T-cell (primary cell): ENCODE measurements around the gene TRPC1. TPM values are rescaled to one million over a fixed set of nuclear protein-coding genes. Genes with fewer than 3 reads are reported as not detected.

Source experiments
- ATAC-seq, 4 experiments: fragments of 200-7000 bp in 3 of 4; fragments of 150-1000 bp in 1 of 4; cut with Tn5 transposase; replicated peaks in 1 of 4; 1 replicate in 3 of 4; 2 replicates in 1 of 4; pipeline ENCODE4 v1.10.0; 2021; ENCODE audit warnings: moderate library complexity in 3 of 4, mild to moderate bottlenecking in 2 of 4, moderate number of reproducible peaks in 1 of 4
- CTCF ChIA-PET, 2 donors: fragments of 300-600 bp; sonication (Branson Sonifier 250); formaldehyde crosslinking; loops; one replicate each; lab custom pipeline; 2022; ENCODE audit warnings: antibody characterized with exemption in 2 of 2; lab: Charles Lee
- POLR2A ChIA-PET, 2 donors: fragments of 300-600 bp; sonication (Branson Sonifier 250); formaldehyde crosslinking; loops; one replicate each; lab custom pipeline; 2022; ENCODE audit warnings: antibody characterized with exemption in 2 of 2; lab: Charles Lee
- DNase-seq, 35 experiments: peaks; one replicate each; pipeline versions ENCODE4 v3.0.0 to v3.0.0-alpha.2; 2013 to 2023
- H3K27ac ChIP-seq: one replicate; pipeline ENCODE4 v1.5.1; 2013; ENCODE audit warnings: low read length
- H3K27me3 ChIP-seq, 2 experiments: replicated peaks in 1 of 2; 1 replicate in 1 of 2; 2 replicates in 1 of 2; pipeline versions ENCODE4 v1.6.1 to v1.7.0; 2013; ENCODE audit warnings: low read length in 1 of 2, mixed read lengths in 1 of 2; ENCODE audit not compliant: control insufficient read depth in 2 of 2, insufficient read depth in 2 of 2; ENCODE audit errors: extremely low read depth in 1 of 2
- H3K36me3 ChIP-seq, 2 donors: 1 replicate in 1 of 2; 2 replicates in 1 of 2; pipeline versions ENCODE4 v1.6.1 to v1.7.0; 2013; ENCODE audit warnings: low read length in 1 of 2; ENCODE audit not compliant: control insufficient read depth in 2 of 2, insufficient read depth in 1 of 2; ENCODE audit errors: extremely low read depth in 1 of 2
- H3K4me1 ChIP-seq, 2 experiments: 1 replicate in 1 of 2; 2 replicates in 1 of 2; pipeline versions ENCODE4 v1.6.1 to v1.7.0; 2013; ENCODE audit warnings: low read length in 2 of 2, mixed read lengths in 1 of 2; ENCODE audit not compliant: insufficient read depth in 2 of 2, control insufficient read depth in 1 of 2; ENCODE audit errors: extremely low read depth in 1 of 2
- H3K4me3 ChIP-seq, 2 donors: 1 replicate in 1 of 2; 2 replicates in 1 of 2; pipeline versions ENCODE4 v1.5.1 to v1.7.0; 2013; ENCODE audit warnings: mild to moderate bottlenecking in 2 of 2, low read length in 1 of 2, moderate library complexity in 1 of 2; ENCODE audit not compliant: control insufficient read depth in 1 of 2; ENCODE audit errors: extremely low read depth in 1 of 2
- H3K9me3 ChIP-seq: 2 replicates; pipeline ENCODE4 v1.7.0; 2013
- H3K27ac Mint-ChIP-seq, 2 donors: one replicate each; pipeline ENCODE4 v1.8.0; 2020 to 2021; ENCODE audit warnings: mild to moderate bottlenecking in 2 of 2, mixed read lengths in 2 of 2
- H3K27me3 Mint-ChIP-seq, 2 donors: one replicate each; pipeline ENCODE4 v1.8.0; 2021 to 2022; ENCODE audit warnings: mixed read lengths in 2 of 2
- H3K36me3 Mint-ChIP-seq: one replicate; pipeline ENCODE4 v1.8.0; 2021; ENCODE audit warnings: mixed read lengths
- H3K4me1 Mint-ChIP-seq, 3 donors: one replicate each; pipeline ENCODE4 v1.8.0; 2020 to 2022; ENCODE audit warnings: mixed read lengths in 3 of 3, mild to moderate bottlenecking in 1 of 3
- H3K4me3 Mint-ChIP-seq, 3 donors: one replicate each; pipeline ENCODE4 v1.8.0; 2020 to 2022; ENCODE audit warnings: mild to moderate bottlenecking in 3 of 3, mixed read lengths in 3 of 3, moderate library complexity in 3 of 3
- H3K9me3 Mint-ChIP-seq, 3 donors: one replicate each; pipeline ENCODE4 v1.8.0; 2020 to 2022; ENCODE audit warnings: mixed read lengths in 3 of 3
- WGBS: methylation state at CpG from one replicate; pipeline ENCODE4 v1.1.5; 2013; ENCODE audit warnings: missing lambda C conversion rate; ENCODE audit not compliant: insufficient coverage; 5-methylcytosine and 5-hydroxymethylcytosine counted together
- total RNA-seq, 35 experiments: library from RNA in 6 of 35; stranded (reverse) in 6 of 35; fragments of 120-200 nt in 1 of 35; gene quantifications; one replicate each; pipeline versions ENCODE4 v1.2.1 to v1.2.4 and lab custom pipeline; 2013 to 2026

The TRPC1 gene
- total RNA-seq, 5 donors from 2014 or later (not counting 1 experiment from before 2014, with no cell fraction given): 3.9 to 7.5 (median 4.4) TPM

DNA sequence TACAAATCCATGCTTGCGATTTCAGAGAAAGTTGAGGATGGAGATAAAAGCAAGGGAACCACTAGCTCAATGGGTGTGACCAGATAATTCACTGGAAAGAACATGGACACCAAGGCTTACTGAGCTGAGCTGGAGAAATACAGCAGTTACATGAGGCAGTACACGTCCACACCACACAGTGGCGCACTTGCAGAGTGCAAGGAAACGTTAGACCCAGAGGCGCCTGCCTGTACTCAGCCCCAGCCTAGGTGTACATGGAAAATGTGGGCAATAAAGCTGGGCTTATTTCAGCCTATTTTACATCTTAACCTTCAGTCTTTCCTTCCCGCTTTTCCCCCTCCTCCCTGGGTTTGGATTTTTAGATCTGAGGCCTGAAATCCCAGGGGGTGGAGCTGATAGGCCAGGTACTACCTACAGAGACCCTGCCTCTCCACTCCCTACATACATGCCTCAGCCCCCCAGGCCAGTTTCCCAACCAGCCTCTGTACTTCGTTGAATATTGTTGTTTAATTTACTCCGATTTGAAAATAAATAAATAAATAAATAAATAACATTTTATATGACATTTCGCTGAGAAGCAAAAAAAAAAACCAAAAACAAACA lies 105.0 kb downstream of the TRPC1 start:
- no peaks in the 10 kb centered on the region for H3K36me3 Mint-ChIP-seq
- no peaks in the 10 kb centered on the region for H3K4me1 Mint-ChIP-seq
- H3K27ac ChIP-seq: no peak overlapping the region
- H3K27me3 ChIP-seq: peaks cover 0 to 4% of the 10 kb centered on the region in 2 experiments
- no peak overlapping the region for H3K4me3 Mint-ChIP-seq
- peak; percentile 62 to 73 (median 66) for ATAC-seq
- no peak overlapping the region for H3K27ac Mint-ChIP-seq
- ChIA-PET POLR2A (interaction anchor here in 1 of 2 donors (0.6 kb wide), 1 partner anchor 105 kb away, joined by 3 read pairs; the partner anchor contains the start of gene TRPC1), CTCF (interaction anchor here (0.5 to 1.7 kb wide), 5 partner anchors 8 to 1183 kb away, joined by 3 to 4 read pairs (median 3); partner anchors contain the start of gene U2SURP (in 1 of the 2))
- no peaks in the 10 kb centered on the region for H3K9me3 Mint-ChIP-seq
- H3K27me3 Mint-ChIP-seq: peaks cover 27 to 29% of the 10 kb centered on the region in 2 donors
- no peaks in the 10 kb centered on the region for H3K4me1 ChIP-seq
- 38% methylated on average over 1 of the region's 9 CpGs for WGBS
- no peaks in the 10 kb centered on the region for H3K9me3 ChIP-seq
- DNase-seq: peak in 30 of 35 experiments; percentile 9 to 63 (median 35)
- H3K4me3 ChIP-seq: no peak overlapping the region
- H3K36me3 ChIP-seq: no peaks in the 10 kb centered on the region

DNA sequence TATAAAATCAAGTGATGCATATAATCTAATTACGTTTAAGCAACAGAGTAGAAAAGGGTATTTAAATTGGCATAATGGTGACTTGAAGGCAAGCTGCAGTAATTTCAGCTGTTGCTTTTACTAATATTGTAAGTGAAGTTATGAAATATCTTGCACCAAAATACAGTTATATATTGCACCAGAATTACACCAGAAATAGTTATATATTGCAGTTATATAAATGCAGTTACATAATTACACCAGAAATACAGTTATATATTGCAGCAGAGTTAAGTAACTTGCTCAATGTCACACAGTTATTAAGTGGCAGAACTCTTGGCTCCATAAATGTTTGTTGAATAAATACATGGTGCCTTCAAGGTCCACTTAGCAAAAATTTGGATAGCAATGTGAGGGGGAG lies 113.7 kb downstream of the TRPC1 start:
- no peak for ATAC-seq
- H3K9me3 ChIP-seq: no peaks in the 10 kb centered on the region
- H3K27me3 ChIP-seq: peaks cover 0 to 3% of the 10 kb centered on the region in 2 experiments
- no peak overlapping the region for H3K4me3 Mint-ChIP-seq
- H3K4me1 Mint-ChIP-seq: no peaks in the 10 kb centered on the region
- DNase-seq: no peak
- H3K9me3 Mint-ChIP-seq: no peaks in the 10 kb centered on the region
- no CpG with 5 or more reads among the region's 1 CpG for WGBS
- no peaks in the 10 kb centered on the region for H3K36me3 ChIP-seq
- ChIA-PET CTCF (interaction anchor here in 1 of 2 donors (1.0 kb wide), 1 partner anchor 9 kb away, joined by 3 read pairs; no protein-coding TSS in a partner anchor), POLR2A (no interaction called here)
- no peak overlapping the region for H3K27ac Mint-ChIP-seq
- no peak overlapping the region for H3K4me3 ChIP-seq
- no peaks in the 10 kb centered on the region for H3K36me3 Mint-ChIP-seq
- no peak overlapping the region for H3K27ac ChIP-seq
- peaks cover under 1 to 20% of the 10 kb centered on the region in 2 donors for H3K27me3 Mint-ChIP-seq
- no peaks in the 10 kb centered on the region for H3K4me1 ChIP-seq

DNA sequence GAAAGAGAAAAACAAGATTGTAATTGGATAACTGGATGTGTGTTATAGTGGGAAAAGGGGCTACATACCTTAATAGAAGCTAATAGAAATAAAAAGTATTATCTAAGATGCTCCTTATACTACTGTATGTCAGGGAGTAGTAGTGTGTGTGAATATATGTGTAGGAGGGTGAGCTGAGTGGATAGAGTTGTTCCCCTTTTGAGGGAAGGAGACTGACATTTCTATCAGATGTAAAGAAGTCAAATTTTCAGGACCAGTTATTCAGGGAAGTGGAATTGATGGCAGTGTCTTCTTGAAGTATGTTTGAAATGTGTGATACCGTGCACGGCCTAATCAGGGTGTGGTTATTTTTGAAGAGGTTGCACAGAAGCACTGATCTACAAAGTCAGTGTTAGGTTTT lies 116.0 kb downstream of the TRPC1 start:
- no peaks in the 10 kb centered on the region for H3K36me3 Mint-ChIP-seq
- no peaks in the 10 kb centered on the region for H3K4me1 ChIP-seq
- no peaks in the 10 kb centered on the region for H3K4me1 Mint-ChIP-seq
- H3K9me3 Mint-ChIP-seq: no peaks in the 10 kb centered on the region
- no peak overlapping the region for H3K27ac Mint-ChIP-seq
- ATAC-seq: no peak
- ChIA-PET POLR2A (no interaction called here), CTCF (no interaction called here)
- H3K4me3 Mint-ChIP-seq: no peak overlapping the region
- no peaks in the 10 kb centered on the region for H3K9me3 ChIP-seq
- WGBS: no CpG with 5 or more reads among the region's 2 CpGs
- H3K27ac ChIP-seq: no peak overlapping the region
- H3K27me3 Mint-ChIP-seq: peaks cover 0 to 18% of the 10 kb centered on the region in 2 donors
- H3K27me3 ChIP-seq: peaks cover 0 to 3% of the 10 kb centered on the region in 2 experiments
- no peaks in the 10 kb centered on the region for H3K36me3 ChIP-seq
- no peak for DNase-seq
- H3K4me3 ChIP-seq: no peak overlapping the region

DNA sequence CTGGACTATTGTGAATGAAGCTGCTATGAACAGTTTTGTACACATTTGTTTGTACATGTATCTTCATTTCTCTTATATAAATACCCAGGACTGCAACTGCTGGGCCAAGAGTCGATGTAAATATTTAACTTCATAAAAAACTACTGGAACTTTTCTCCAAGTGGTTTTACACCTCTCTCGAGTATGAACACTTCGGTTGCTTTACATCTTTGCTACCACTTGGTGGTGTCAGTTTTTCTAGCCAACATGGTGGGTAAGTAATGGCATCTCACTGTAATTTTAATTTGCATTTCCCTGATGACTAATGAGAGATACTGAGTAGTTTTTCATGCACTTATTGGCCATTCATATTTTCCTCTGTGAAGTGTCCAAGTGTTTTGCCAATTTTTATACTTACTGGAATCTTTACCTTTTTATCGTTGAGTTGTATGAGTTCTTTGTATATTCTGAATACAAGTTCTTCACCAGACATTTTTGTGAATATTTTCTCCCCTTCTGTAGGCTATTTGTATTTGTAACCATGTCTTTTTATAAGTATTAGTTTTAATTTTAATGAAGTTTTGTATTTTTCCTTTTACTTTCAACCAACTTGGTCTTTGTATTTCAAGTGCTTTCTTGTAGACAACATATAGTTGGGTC lies 120.6 kb downstream of the TRPC1 start:
- H3K4me3 Mint-ChIP-seq: no peak overlapping the region
- Histone ChIP-seq H3K9me3 (no peaks in the 10 kb centered on the region), H3K36me3 (no peaks in the 10 kb centered on the region), H3K27me3 (peaks cover 0 to 8% of the 10 kb centered on the region in 2 experiments), H3K4me1 (no peaks in the 10 kb centered on the region), H3K4me3 (no peak overlapping the region), H3K27ac (no peak overlapping the region)
- WGBS: no CpG with 5 or more reads among the region's 4 CpGs
- H3K9me3 Mint-ChIP-seq: peaks cover 0 to 3% (median 0%) of the 10 kb centered on the region in 3 donors
- H3K27ac Mint-ChIP-seq: no peak overlapping the region
- H3K4me1 Mint-ChIP-seq: no peaks in the 10 kb centered on the region
- peaks cover 4 to 8% of the 10 kb centered on the region in 2 donors for H3K27me3 Mint-ChIP-seq
- H3K36me3 Mint-ChIP-seq: no peaks in the 10 kb centered on the region
- ATAC-seq (no peak), DNase-seq (peak in 1 of 35 experiments; percentile 13)
- ChIA-PET POLR2A (no interaction called here), CTCF (no interaction called here)

DNA sequence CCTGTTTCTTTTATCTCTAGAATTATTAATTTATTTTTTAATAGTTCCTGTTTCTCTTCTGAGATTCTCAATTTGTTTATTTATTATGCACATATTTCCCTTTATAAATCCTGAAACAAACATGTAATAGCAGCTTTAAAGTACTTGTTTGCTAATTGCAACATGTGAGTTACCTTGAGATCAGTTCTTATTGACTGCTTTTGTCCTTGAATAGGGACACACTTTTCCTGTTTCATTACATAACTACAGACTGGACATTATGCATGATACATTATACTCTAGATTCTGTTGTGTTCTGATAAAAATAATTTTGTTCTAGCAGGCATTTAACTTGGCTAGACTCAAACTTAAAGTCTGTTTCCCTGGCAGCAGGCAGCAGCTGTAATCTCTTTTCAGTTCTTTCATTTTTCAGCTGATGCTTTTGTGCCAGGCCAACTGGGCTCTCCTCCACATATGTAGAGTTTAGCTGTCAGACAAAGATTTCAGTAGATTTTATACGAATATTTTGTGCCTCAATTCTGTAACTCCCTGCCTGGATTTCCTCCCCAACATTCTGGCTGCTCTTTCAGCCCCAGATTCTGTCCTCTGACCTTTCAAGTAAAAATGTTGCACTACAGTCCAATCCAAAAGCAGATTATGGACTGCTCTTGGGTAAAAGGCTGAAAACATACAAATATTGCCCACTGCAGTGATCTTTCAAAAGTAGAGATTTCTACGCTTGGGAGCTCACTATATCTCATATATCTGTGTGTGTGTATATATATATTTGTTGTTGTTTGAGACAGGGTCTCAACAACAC lies 123.1 kb downstream of the TRPC1 start:
- Mint-ChIP-seq H3K4me3 (no peak overlapping the region), H3K27me3 (peaks cover 4 to 6% of the 10 kb centered on the region in 2 donors), H3K27ac (no peak overlapping the region), H3K36me3 (no peaks in the 10 kb centered on the region), H3K4me1 (no peaks in the 10 kb centered on the region), H3K9me3 (peaks cover 0 to 3% (median 0%) of the 10 kb centered on the region in 3 donors)
- POLR2A ChIA-PET: no interaction called here
- 83% methylated on average over 1 of the region's 2 CpGs for WGBS
- Histone ChIP-seq H3K4me3 (no peak overlapping the region), H3K27me3 (peaks cover 0 to 8% of the 10 kb centered on the region in 2 experiments), H3K4me1 (no peaks in the 10 kb centered on the region), H3K27ac (no peak overlapping the region), H3K36me3 (no peaks in the 10 kb centered on the region), H3K9me3 (no peaks in the 10 kb centered on the region)
- CTCF ChIA-PET: interaction anchor here in 1 of 2 donors (0.6 kb wide), 1 partner anchor 9 kb away, joined by 3 read pairs; no protein-coding TSS in a partner anchor
- ATAC-seq: no peak
- no peak for DNase-seq

DNA sequence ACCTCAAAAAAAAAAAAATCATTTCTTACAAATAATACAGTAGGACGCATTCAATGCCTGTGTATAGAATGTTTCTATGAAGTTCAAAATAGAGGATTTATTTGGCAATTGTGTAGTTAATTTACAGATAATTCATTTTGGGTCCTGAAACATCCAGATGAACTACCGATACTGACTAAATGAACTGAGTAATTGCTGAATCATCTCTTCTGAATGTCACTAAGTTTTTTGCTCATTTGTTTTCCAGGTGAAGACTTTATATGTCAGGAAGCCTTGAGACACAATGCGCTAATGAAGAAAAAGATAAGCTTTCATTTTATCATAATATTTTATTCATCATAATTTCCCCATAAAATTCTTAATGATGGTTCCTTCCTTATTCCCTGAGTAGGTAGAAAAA lies 125.3 kb downstream of the TRPC1 start:
- no peaks in the 10 kb centered on the region for H3K4me1 ChIP-seq
- H3K27ac ChIP-seq: no peak overlapping the region
- no peak overlapping the region for H3K4me3 Mint-ChIP-seq
- ChIA-PET POLR2A (no interaction called here), CTCF (no interaction called here)
- DNase-seq: no peak
- no peaks in the 10 kb centered on the region for H3K4me1 Mint-ChIP-seq
- H3K27me3 ChIP-seq: peaks cover 0 to 8% of the 10 kb centered on the region in 2 experiments
- no peak overlapping the region for H3K27ac Mint-ChIP-seq
- WGBS: 100% methylated on average over 1 of the region's 3 CpGs
- H3K36me3 ChIP-seq: no peaks in the 10 kb centered on the region
- no peak for ATAC-seq
- peaks cover 0 to 3% (median 0%) of the 10 kb centered on the region in 3 donors for H3K9me3 Mint-ChIP-seq
- no peak overlapping the region for H3K4me3 ChIP-seq
- H3K36me3 Mint-ChIP-seq: no peaks in the 10 kb centered on the region
- peaks cover 4% of the 10 kb centered on the region in 2 donors for H3K27me3 Mint-ChIP-seq
- no peaks in the 10 kb centered on the region for H3K9me3 ChIP-seq
